NCI-H526 treated with DMSO at 0.1 percent for 48 hours (cell line): ENCODE results near the gene MACO1.
"Not testable (repeated sequence)": the region's sequence is repeated elsewhere in the genome, so short reads cannot be mapped to it uniquely, and the experiment has no call there.

ENCODE experiments used
- DNase-seq: peaks from one replicate; lab custom pipeline; 2025; lab: John Stamatoyannopoulos, UW

The MACO1 gene, protein sequence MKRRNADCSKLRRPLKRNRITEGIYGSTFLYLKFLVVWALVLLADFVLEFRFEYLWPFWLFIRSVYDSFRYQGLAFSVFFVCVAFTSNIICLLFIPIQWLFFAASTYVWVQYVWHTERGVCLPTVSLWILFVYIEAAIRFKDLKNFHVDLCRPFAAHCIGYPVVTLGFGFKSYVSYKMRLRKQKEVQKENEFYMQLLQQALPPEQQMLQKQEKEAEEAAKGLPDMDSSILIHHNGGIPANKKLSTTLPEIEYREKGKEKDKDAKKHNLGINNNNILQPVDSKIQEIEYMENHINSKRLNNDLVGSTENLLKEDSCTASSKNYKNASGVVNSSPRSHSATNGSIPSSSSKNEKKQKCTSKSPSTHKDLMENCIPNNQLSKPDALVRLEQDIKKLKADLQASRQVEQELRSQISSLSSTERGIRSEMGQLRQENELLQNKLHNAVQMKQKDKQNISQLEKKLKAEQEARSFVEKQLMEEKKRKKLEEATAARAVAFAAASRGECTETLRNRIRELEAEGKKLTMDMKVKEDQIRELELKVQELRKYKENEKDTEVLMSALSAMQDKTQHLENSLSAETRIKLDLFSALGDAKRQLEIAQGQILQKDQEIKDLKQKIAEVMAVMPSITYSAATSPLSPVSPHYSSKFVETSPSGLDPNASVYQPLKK

GRCh38 chr1:25430073-25430966, at the start of gene MACO1:
Gene MACO1 (plus strand): TSS chr1:25430897. CDS start chr1:25431099, 202 bp downstream.
- peak; percentile 95 for DNase-seq

- not testable (repeated sequence) for DNase-seq
These were observed 48.2 kb upstream of the MACO1 start for GRCh38 chr1:25382543-25382942.

DNA sequence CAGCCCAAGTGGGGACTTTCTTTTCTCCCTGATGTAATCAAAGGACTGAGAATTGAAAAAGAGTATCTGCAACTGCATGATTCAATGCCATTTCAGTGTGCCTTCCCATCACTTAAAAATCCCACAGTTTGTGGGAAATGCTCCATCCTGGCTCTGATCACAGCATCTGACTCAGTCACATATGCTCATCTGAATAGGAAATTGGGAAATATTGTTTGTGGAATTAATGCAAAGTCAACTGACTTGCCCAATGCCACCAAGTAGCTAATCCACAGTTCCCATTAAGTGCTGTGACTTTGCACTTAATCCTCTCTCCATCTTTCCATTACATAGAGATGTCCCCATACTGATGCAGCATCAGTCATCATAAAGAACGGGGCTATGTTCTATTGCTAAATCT, 47.6 kb upstream of the MACO1 start:
- not testable (repeated sequence) for DNase-seq

DNA sequence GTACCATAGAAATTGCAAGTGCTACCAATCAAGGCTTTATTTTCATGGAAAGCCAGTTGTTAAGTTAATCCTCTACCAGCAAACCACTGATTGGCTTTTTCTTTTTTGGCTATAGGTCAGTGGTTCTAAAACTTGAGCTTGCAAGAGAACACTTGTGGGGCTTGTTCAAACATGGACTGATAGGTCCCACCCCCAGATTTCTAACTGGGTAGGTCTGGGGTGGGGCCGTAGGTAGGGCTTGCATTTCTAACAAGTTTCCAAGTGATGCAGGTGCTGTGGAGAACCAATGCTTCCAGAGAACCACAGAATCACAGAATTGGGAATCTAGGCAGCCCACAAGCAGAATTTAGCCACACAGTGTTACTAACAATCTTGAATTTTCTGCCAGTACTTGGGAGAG, 46.8 kb upstream of the MACO1 start:
- DNase-seq: not testable (repeated sequence)

GRCh38 chr1:25387096-25387495, 43.6 kb upstream of the MACO1 start:
- DNase-seq: not testable (repeated sequence)

GRCh38 chr1:25388691-25389090, 42.0 kb upstream of the MACO1 start:
- DNase-seq: not testable (repeated sequence)

GRCh38 chr1:25389721-25390120, 41.0 kb upstream of the MACO1 start:
- DNase-seq: not testable (repeated sequence)

DNA sequence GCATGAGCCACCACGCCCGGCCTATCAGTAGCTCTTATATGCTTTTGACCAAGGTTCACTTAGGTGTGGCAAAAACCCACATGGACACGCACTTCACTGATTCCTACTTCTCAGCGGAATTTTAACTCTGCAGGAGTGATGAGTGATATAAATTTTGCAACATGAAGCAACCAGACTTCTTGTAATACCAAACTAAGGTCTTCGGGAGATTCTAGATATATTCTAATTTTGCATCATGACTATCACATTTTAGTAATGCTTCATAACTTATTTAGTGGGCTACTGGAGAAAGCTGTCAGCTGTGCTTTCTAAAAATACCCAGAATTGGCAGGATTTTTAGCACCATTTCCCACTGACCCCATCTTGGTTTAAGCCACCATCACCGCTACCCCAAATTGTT, 37.9 kb upstream of the MACO1 start:
- DNase-seq: no peak

DNA sequence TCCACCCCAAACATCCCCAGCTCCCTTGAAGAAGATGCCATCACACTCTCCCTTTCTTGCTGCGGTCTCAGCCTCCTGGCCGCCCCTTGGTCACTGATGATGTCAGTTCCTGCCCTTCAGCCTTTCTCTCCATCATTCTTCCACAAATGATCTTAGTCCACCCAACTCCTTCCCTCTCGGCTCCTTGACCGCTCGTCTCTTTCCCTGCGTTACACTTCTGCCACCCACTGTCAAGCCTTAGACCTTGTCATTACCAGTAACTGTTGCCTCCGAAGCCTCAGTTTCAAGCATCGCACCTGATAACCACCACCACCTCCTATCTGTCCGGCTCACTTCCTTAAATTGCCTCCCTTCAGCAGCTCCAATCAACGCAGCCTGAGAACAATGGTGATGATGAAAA, 33.1 kb upstream of the MACO1 start:
- not testable (repeated sequence) for DNase-seq

DNA sequence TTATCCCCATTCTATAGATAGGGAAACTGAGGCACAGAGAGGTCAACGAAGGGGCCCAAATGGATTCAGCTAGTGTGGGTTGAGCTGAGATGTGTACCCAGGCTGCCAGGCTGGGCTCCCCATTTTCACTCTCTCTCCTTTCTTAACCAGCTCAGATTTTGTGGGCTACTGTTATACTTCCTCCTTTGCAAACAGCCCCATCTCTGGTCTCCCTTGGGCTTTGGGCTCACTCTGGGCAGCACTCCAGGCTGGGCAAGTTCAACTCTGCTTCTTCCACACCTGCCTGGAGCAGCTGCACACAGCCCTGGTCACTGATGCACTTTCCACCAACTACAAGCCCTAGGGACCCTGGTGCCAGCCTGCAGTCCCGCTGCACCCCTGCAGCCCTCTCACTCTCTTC, 32.6 kb upstream of the MACO1 start:
- DNase-seq: not testable (repeated sequence)

DNA sequence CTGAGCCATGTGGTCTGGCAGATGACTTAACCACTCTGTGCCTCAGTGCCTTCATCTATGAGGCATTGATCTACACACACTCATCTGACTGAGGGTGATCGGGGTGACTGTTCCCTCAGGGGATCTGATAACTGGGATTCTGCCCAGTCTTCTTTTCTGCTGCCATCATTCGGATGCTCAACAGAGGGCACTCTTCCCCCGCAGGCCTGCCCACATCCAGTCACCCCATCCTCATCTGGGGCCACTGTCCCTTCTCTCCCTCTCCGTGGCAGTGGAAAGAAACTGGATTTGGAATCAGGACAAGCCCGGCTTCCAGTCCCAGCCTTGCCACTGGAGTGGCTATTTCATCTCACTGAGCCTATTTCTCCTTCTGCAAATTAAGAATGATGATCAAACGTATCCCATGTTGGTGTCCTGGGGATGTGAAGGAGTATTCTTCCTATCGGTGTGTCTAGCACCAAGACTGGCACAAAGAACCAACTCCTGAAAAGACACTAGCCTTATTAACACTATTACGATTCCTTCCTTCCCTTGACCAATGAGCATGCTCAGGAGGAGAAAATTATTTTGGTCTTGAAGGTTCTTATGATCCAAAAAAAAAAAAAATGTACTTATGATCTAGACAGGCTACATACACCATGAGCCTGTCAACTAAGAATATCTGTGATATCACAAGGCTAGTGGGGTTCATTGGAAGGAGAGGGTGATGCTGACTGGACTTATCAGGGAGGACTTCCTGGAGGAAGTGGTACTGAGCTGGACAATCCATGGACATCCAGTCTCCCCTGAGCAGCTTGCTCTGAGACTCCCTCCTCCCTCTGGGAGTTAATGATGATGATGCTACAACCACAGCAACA, 27.5 kb upstream of the MACO1 start:
- DNase-seq: not testable (repeated sequence)

- DNase-seq: not testable (repeated sequence)
These were observed 24.9 kb upstream of the MACO1 start for GRCh38 chr1:25405731-25406305.

DNA sequence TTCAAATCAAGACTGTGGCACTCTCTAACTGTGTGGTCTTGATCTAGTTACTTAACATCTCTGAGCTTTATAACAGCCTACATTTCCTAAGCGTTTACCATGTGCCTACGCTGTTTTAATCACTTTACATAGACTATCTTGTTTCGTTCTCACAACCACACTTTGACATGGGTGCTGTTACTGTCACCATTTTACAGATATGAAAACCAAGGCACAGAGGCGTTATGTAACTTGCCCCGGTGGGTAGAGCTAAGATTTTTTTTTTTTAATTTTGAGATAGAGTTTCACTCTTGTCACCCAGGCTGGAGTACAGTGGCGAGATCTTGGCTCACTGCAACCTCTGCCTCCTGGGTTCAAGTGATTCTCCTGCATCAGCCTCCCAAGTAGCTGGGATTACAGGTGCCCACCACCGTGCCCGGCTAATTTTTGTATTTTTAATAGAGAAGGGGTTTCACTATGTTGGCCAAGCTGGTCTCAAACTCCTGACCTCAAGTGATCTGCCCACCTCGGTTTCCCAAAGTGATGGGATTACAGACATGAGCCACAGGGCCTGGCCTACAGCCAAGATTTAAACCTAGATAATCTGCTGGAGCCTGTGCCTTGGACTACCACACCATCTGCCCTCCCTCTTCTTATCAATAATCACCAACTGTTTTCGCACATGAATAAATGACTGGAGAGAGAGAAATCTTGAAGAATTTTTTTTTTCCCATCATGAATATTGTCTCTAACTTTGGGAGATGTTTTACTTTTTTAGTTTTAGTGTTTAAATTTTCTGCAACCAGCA, 20.9 kb upstream of the MACO1 start:
- not testable (repeated sequence) for DNase-seq

DNA sequence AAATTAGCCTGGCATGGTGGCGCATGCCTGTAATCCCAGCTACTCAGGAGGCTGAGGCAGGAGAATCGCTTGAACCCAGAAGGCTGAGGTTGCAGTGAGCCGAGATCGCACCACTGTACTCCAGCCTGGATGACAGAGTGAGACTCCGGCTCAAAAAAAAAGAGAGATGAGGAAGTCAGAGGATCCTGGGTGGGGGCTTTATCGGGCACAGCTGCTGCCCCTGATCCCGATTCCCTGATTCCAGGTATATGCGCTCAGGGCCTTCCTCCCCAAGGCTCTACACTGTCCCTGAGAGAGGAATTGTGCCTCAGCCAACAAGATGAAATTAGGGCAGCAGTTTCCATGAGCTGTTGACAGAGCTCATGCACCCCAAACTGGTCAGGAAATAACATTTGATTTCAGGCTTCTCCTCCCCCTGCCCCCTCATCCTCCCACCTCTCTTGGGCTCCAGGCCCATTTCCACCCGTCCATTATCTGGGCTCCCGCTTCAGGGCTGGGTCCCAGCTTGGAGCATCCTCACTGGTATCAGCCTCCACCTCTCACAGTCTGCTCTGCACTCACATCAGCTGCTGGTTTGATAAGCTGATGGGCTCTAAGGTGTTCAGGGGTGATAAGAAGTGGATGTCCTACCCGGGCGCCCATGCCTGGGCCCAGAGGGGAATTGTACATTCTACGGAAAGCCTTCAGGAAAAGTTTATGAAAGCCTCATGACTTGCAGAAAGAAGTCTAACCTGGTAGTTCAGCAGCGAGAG, 17.6 kb upstream of the MACO1 start:
- not testable (repeated sequence) for DNase-seq

DNA sequence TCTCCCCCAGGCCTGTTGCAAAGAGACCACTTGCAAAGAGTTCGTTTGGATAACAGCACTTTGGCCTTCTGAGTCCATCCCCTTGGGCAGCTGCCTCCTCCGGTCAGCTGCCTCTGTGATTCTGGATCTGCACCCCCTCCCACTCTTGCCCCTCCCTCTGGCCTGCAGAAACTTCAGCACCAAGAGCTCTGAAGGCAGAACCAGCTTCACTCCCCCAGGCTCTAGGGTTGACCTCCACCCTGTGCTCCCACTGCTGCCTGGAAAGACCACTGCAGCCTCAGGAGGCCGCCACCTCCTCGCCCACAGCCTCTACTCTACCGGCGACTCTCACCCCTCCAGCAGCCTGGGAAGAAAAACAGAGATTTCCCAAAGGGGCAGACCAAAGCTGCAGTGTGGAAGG, 16.5 kb upstream of the MACO1 start:
- not testable (repeated sequence) for DNase-seq

- DNase-seq: not testable (repeated sequence)
These were observed 16.1 kb upstream of the MACO1 start for GRCh38 chr1:25414578-25414977.

DNA sequence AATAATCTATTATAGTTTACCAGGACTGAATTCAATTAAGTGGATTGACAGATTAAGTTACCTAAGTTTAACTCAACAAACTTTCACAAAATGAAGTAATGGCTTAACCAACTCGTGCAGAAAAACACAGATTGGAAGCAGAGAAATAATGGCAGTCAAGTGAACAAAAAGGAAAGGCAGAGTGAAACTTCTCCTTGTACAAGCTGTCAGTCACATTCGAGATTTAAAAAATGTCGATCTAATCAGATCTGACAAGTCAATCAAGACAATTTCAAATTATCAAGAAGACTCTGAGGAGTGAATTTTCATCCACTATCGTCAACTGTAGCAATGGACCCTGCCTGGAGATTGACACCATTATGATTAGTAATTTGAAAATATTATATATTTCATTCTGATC, 13.4 kb upstream of the MACO1 start:
- DNase-seq: not testable (repeated sequence)

- not testable (repeated sequence) for DNase-seq
These were observed 11.4 kb upstream of the MACO1 start for GRCh38 chr1:25419339-25419738.

DNA sequence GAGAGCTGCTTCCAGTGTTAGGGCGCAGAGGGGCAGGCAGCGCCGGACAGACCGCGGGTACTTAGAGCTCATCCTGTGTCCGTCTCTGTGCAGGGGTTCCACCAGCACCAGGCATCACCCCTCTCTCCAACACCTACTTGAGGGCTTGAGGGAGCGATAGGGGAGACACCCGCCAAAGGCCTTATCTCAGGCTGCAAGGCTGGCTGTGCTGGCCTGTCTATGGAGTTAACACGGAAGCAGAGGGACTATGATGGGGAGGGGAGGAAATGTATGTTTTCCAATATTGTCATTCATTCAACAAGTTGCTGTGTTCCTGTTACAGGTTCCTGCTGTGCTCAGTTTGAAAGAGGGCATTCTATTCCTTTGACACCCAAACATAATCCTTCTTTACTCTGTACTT, 10.0 kb upstream of the MACO1 start, which contains the start of gene RHCE:
Gene RHCE, minus strand, starts transcription at position 111 of the 400 bp plus-strand sequence. Its CDS starts 39 bp downstream, at position 72.
- not testable (repeated sequence) for DNase-seq
